Keratinocyte (primary cell): ENCODE measurements around the gene TTN.

ENCODE experiments used
- CTCF ChIP-seq, 3 experiments: IDR thresholded peaks in 1 of 3; conservative IDR thresholded peaks in 1 of 3; optimal IDR thresholded peaks in 1 of 3; 2 replicates in 2 of 3; 3 replicates in 1 of 3; pipeline versions ENCODE3 to v1.5.1; 2011; ENCODE audit warnings: low read length in 3 of 3, mild to moderate bottlenecking in 3 of 3, moderate library complexity in 2 of 3, control low read depth in 1 of 3, inconsistent platforms in 1 of 3; ENCODE audit not compliant: insufficient read depth in 2 of 3; ENCODE audit errors: extremely low read depth in 1 of 3
- EZH2 ChIP-seq: IDR thresholded peaks from one replicate; pipeline ENCODE4 v1.6.1; 2012; ENCODE audit warnings: inconsistent platforms, mild to moderate bottlenecking, low read length, moderate library complexity

GRCh38 chr2:178734518-178734917 is 72.7 kb downstream of the TTN start:
- TF ChIP-seq EZH2 (no peak), CTCF (optimal IDR thresholded peaks at IDR 0.05 in 1 of 3, IDR thresholded peaks at IDR 0.05 in 1 of 3, conservative IDR thresholded peaks at IDR 0.05 in 1 of 3; ENCODE audit: extremely low read depth in 1 of 3, insufficient read depth in 2 of 3, low read length in 3 of 3) (no peak)
